ENCODE measurements around the gene DOC2A. TPM values are rescaled to one million over a fixed set of nuclear protein-coding genes. Genes with fewer than 3 reads are reported as not detected.

Gene DOC2A
- total and polyA plus RNA-seq, 10 of the 15 experiments (the other 5 are each of a cell fraction or from before 2014, with no cell fraction given) = 0.06 to 0.17 (median 0.12) TPM; not detected in 6

GRCh38 chr16:29968205-29968604 lies 42.6 kb downstream of the DOC2A start (continued):
- TF ChIP-seq ZBTB40 (IDR thresholded peaks at IDR 0.05; ENCODE audit: borderline replicate concordance) (no peak), NFYB (IDR thresholded peaks at IDR 0.05; ENCODE audit: insufficient read depth, low read depth, low read length) (no peak), SMARCA5 (IDR thresholded peaks at IDR 0.05) (no peak)

GRCh38 chr16:29963021-29963743 lies 47.6 kb downstream of the DOC2A start:
- no peaks in the 10 kb centered on the region; a peak in 2 of 4 replicates for H3K36me3 ChIP-seq (ENCODE audit: control insufficient read depth in 2 of 2, insufficient read depth in 2 of 2, low read length in 1 of 2)
- DNase-seq (ENCODE audit: low read depth, low spot score) = no peak

More at GRCh38 chr16:29963021-29963743, 47.6 kb downstream of the DOC2A start:
- H3K9me3 ChIP-seq (replicated peaks; ENCODE audit: control insufficient read depth, insufficient read depth, low read length) = no peaks in the 10 kb centered on the region
- FAIRE-seq (no peak), ATAC-seq (no peak)
- no peak for TF ChIP-seq CBFB (IDR thresholded peaks at IDR 0.05; ENCODE audit: low read depth)
- no peak for TF ChIP-seq SIN3A (IDR thresholded peaks at IDR 0.05; ENCODE audit: low read depth, low read length)
- no peak for TF ChIP-seq ZNF622 (IDR thresholded peaks at IDR 0.05)
- no peak for TF ChIP-seq TARDBP (IDR thresholded peaks at IDR 0.05; ENCODE audit: borderline replicate concordance)
- no peak for TF ChIP-seq SREBF1 (IDR thresholded peaks at IDR 0.05; ENCODE audit: low read length)
- TF ChIP-seq RAD21 (IDR thresholded peaks at IDR 0.05; ENCODE audit: insufficient read depth, low read depth, low read length) = no peak
- no peak for TF ChIP-seq SMC3 (IDR thresholded peaks at IDR 0.05; ENCODE audit: borderline replicate concordance, low read length)
- no peak for TF ChIP-seq RELA (IDR thresholded peaks at IDR 0.05; ENCODE audit: borderline replicate concordance, partially characterized antibody)
- no peak for TF ChIP-seq NKRF (conservative IDR thresholded peaks at IDR 0.05)
- TF ChIP-seq HDAC2 (IDR thresholded peaks at IDR 0.05) = no peak
- no peak for TF ChIP-seq HCFC1 (IDR thresholded peaks at IDR 0.05; ENCODE audit: low read length)
- no peak for TF ChIP-seq NBN (IDR thresholded peaks at IDR 0.05)
- ChIA-PET SMC1A (ENCODE audit: uncharacterized antibody, unreplicated experiment) (interaction anchor here (0.9 to 2.7 kb wide), 6 partner anchors 10 to 86 kb away, joined by 3 to 20 read pairs (median 3); partner anchors contain the start of genes ASPHD1, HIRIP3 and TAOK2), RAD21 (ENCODE audit: unreplicated experiment) (interaction anchor here (1.2 to 3.8 kb wide), 2 partner anchors 10 to 69 kb away, joined by 3 to 19 read pairs; partner anchors contain the start of gene TAOK2), CTCF (interaction anchor here (1.4 to 3.3 kb wide), 3 partner anchors 10 to 32 kb away, joined by 4 to 21 read pairs (median 14); partner anchors contain the start of genes HIRIP3, INO80E and TAOK2), POLR2A (interaction anchor here (1.2 to 3.4 kb wide), 3 partner anchors 11 to 37 kb away, joined by 3 to 53 read pairs (median 13); partner anchors contain the start of genes KCTD13 and TAOK2)
- 98% methylated on average over 13 of the region's 14 CpGs for WGBS (ENCODE audit: insufficient coverage, insufficient replicate concordance, low lambda C conversion rate, missing lambda C conversion rate)
- H3K4me2 ChIP-seq (ENCODE audit: control insufficient read depth, insufficient read depth) = peak overlapping the region; percentile 98
- BruUV-seq (replicated peaks) = no TSS peak
- no peaks in the 10 kb centered on the region for H4K20me1 ChIP-seq (ENCODE audit: control insufficient read depth, insufficient read depth)
- H3K9ac ChIP-seq (ENCODE audit: control insufficient read depth, insufficient read depth, low read length) = peak overlapping the region; percentile 86; the same call in 1 of the 2 replicates
- in situ Hi-C loops (cut with MboI) (no loop called here), intact Hi-C loops (cut with micrococcal nuclease; ENCODE audit: unreplicated experiment) (loop anchor here (5.0 kb wide), 1 partner anchor 36 kb away; the partner anchor contains the start of gene KCTD13)
- H3K27ac ChIP-seq (ENCODE audit: control insufficient read depth, insufficient read depth) = no peak overlapping the region; the same call in 1 of the 2 replicates
- no peak overlapping the region; the same call in 1 of the 2 replicates for H2AFZ ChIP-seq (ENCODE audit: control insufficient read depth, low read depth, low read length)
- H3K4me3 ChIP-seq = peak overlapping the region; percentile 82
- peaks cover 4% of the 10 kb centered on the region; the same call in 1 of the 2 replicates for H3K79me2 ChIP-seq (ENCODE audit: control insufficient read depth, insufficient read depth, low read length)
- H3K27me3 ChIP-seq (replicated peaks in 1 of 2; ENCODE audit: control insufficient read depth in 2 of 2, insufficient read depth in 2 of 2, low read length in 1 of 2) = no peaks in the 10 kb centered on the region
- peaks cover 2% of the 10 kb centered on the region; the same call in 1 of the 2 replicates for H3K4me1 ChIP-seq (ENCODE audit: control insufficient read depth, insufficient read depth, low read length)

All from GM12878 (cell line).